AG09319 (cell line): ENCODE results near the gene PPT2.

Experiments used
- DNase-seq: peaks from one replicate; pipeline ENCODE4 v3.0.0-alpha.2; 2010; ENCODE audit warnings: low read depth; ENCODE audit errors: extremely low read depth
- CTCF ChIP-seq: IDR thresholded peaks from 2 replicates; pipeline ENCODE4 v1.5.1; 2011; ENCODE audit warnings: low read depth, mild to moderate bottlenecking, inconsistent platforms, low read length, moderate library complexity

Gene PPT2

GRCh38 chr6:32171234-32171633, 17.3 kb downstream of the PPT2 start:
- DNase-seq, result no peak
- TF ChIP-seq CTCF, result no peak

DNA sequence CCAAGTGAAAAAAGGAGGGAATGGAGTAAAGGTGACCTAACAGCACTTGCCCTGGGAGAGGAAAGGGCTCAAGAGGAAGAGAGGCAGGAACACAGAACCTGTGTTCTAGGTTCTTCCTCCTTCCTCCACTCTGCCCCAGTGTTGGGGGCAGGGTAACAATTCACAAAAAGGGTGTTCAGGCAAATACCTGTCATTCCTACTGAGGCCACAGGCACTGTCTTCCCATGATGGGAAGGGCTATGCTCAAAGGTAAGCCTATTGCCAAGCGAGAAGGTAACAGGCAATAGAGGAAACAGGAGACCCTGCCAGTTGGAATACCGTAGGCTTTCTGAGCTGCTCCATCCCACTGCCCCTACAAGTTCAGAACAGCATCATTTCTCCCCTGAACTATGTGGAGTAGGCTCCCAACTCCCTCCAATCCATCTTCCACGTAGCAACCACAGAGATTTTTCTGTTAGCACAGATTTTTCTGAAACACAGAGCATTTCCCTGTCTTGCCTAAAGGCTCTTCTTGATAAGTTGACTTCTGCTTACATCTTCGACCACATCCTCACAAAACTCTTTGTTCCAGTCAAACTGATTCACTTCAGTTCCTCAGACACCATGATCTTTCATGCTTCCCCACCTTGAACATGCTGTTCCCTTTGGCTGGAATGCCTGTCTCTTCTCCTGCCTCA, 19.2 kb downstream of the PPT2 start:
- no peak for DNase-seq

GRCh38 chr6:32174416-32174815, 20.5 kb downstream of the PPT2 start:
- TF ChIP-seq CTCF, result no peak
- no peak for DNase-seq

More for the DNA sequence above, 19.2 kb downstream of the PPT2 start:
- no peak for TF ChIP-seq CTCF

GRCh38 chr6:32175322-32175710, 21.4 kb downstream of the PPT2 start:
- no peak for DNase-seq
- TF ChIP-seq CTCF, result no peak

GRCh38 chr6:32175711-32176475, 22.0 kb downstream of the PPT2 start, which contains the start of gene AGPAT1:
AGPAT1 (minus strand) TSS chr6:32176084; CDS start chr6:32171496, 4,588 bp downstream.
- no peak for TF ChIP-seq CTCF

DNA sequence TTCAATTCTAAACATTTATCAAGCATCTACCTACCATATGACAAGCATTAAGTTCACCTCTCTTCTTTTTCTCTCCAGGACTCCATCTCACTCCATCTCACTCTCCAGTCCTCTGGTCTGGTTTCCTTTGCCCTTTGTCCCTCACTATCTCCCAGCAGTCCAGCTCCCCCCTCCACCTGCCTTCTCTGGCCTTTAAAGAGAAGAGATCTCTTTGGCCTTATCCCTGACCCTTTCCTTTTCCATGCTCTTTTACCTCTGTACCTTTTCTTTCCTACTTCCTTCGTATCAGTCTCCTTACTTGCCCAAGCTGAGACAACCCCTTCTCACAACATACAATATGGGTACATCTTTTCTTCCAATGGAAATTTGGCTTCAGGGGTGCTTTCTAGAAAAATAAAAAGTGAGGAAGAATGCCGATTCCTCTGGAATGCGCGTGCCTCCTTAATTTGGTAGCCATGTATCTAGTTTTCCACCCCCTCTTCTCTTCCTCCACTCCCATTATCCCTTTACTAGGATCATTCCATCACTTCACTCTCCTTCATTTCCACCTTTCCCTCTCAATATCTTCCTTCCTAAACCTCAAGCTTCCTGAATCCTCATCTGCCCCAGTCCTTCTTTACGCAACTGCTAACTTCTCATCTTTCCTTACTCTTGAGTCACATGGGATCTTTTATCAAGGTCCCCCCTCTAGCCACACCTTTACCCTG, 22.7 kb downstream of the PPT2 start:
- no peak for DNase-seq
- TF ChIP-seq CTCF, result no peak

More at GRCh38 chr6:32175711-32176475, 22.0 kb downstream of the PPT2 start, which contains the start of gene AGPAT1:
- DNase-seq, result peak; percentile 97
